ENCODE data around the gene CDC42BPB.

DNA sequence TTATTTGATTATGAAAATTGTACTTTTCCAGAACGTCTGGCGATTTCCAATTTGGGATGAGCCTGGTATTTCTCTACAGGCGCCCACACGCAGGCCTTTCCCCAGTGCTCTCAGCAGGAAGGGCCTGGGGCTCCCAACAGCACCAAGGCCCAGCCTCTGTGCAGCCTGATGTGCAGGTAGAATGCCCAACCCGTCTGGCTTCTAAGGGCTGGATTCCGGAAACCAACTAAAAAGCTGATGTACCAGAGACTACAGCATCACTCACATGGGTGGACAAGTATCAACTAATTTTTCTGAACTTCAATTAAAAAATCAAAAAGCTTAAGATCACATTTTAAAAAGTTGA, 25.8 kb downstream of the CDC42BPB start:
- TF ChIP-seq CTCF (IDR thresholded peaks at IDR 0.05; ENCODE audit: insufficient read depth, low read depth, low read length) (no peak), EZH2 (IDR thresholded peaks at IDR 0.05; ENCODE audit: insufficient read depth, low read length) (no peak)
